Measurements from ENCODE around the gene MROH7. TPM values are rescaled to one million over a fixed set of nuclear protein-coding genes. Genes with fewer than 3 reads are reported as not detected.

The MROH7 gene
- total and polyA plus RNA-seq, 3 experiments from 2014 or later = not detected

DNA sequence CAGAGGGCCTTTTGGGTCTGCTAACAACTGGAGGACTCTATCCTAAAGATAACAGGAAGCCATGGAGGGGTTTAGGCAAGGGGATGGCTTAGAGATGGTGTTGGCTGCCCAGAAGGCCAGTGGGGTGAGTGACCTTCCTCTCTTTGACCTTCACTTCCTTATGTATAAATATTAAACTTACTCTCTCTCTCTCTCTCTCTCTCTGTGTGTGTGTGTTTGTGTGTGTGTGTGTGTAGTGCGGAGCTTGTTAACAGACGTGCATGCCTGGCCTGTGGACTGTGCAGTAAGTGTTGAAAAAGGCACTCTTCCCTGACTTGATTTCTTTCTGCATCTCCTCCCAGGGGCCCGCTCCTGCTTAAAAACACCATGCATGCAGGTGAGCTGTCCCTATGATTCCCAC lies 10.0 kb downstream of the MROH7 start:
- H3K27ac ChIP-seq (ENCODE audit: low read depth, low read length) = no peak overlapping the region
- H3K27me3 Mint-ChIP-seq = peaks cover 19 to 31% of the 10 kb centered on the region in 2 donors
- no peaks in the 10 kb centered on the region for H3K9me3 ChIP-seq (ENCODE audit: low read length)
- CTCF ChIA-PET = no interaction called here
- POLR2A ChIA-PET = no interaction called here
- H3K4me1 ChIP-seq (ENCODE audit: insufficient read depth, low read length) = no peaks in the 10 kb centered on the region
- H3K9me3 Mint-ChIP-seq = peaks cover 0 to 2% (median 0%) of the 10 kb centered on the region in 5 donors
- no peak overlapping the region for H3K4me3 ChIP-seq (ENCODE audit: low read length)
- DNase-seq = no peak
- no peaks in the 10 kb centered on the region for H3K36me3 ChIP-seq (ENCODE audit: insufficient read depth, low read length)
- no peak overlapping the region for H3K4me3 Mint-ChIP-seq
- H3K27me3 ChIP-seq (ENCODE audit: insufficient read depth, low read length, poor library complexity, severe bottlenecking) = no peaks in the 10 kb centered on the region
- no peaks in the 10 kb centered on the region for H3K4me1 Mint-ChIP-seq
- no peaks in the 10 kb centered on the region for H3K36me3 Mint-ChIP-seq
- H3K27ac Mint-ChIP-seq = peak overlapping the region in 1 of 8 donors; percentile 56

DNA sequence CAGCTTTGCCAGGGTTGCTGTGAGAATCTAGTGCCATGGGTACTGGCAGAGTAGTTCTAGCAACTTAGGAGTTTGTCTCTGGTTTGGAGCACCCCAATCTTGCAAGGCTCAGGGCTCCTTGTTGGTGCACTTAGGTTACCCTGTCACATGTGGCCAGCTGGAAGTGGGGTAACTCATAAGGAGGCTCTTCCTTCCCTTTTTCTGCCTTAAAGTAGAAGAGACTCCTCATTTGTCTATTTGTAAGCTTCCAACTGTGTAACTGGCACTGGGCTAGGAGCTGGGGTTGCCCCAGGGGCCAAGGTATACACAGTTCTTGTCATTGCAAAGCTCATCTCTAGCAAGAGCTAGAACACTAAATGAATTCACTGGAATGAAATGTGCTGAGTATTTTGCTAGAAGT lies 10.6 kb downstream of the MROH7 start:
- H3K4me3 Mint-ChIP-seq = no peak overlapping the region
- H3K9me3 Mint-ChIP-seq = no peaks in the 10 kb centered on the region
- Histone ChIP-seq H3K4me3 (ENCODE audit: low read length) (no peak overlapping the region), H3K27ac (ENCODE audit: low read depth, low read length) (no peak overlapping the region), H3K36me3 (ENCODE audit: insufficient read depth, low read length) (no peaks in the 10 kb centered on the region), H3K4me1 (ENCODE audit: insufficient read depth, low read length) (no peaks in the 10 kb centered on the region), H3K9me3 (ENCODE audit: low read length) (no peaks in the 10 kb centered on the region), H3K27me3 (ENCODE audit: insufficient read depth, low read length, poor library complexity, severe bottlenecking) (no peaks in the 10 kb centered on the region)
- POLR2A ChIA-PET = no interaction called here
- H3K36me3 Mint-ChIP-seq = no peaks in the 10 kb centered on the region
- H3K27ac Mint-ChIP-seq = no peak overlapping the region
- H3K27me3 Mint-ChIP-seq = peaks cover 17 to 26% of the 10 kb centered on the region in 2 donors
- H3K4me1 Mint-ChIP-seq = no peaks in the 10 kb centered on the region
- DNase-seq = no peak
- CTCF ChIA-PET = no interaction called here

DNA sequence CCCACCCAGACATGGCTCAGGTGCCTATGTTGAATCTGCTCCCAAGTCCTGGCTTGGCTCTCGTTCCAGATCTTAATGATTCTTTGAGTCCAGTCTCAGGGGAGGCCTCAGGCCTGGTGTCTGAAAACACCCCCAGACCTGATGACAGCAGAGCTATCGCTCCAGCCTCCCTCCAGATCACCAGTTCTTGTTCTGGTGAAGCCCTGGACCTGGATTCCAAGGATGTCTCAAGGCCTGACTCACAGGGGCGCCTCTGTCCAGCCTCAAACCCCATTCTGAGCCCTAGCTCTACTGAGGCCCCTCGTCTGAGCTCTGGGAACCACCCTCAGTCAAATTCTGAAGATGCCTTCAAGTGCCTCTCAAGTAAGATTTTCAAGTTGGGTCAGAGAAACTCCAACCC lies 11.4 kb downstream of the MROH7 start:
- no peaks in the 10 kb centered on the region for H3K4me1 ChIP-seq (ENCODE audit: insufficient read depth, low read length)
- H3K4me1 Mint-ChIP-seq = no peaks in the 10 kb centered on the region
- no peak overlapping the region for H3K4me3 ChIP-seq (ENCODE audit: low read length)
- H3K4me3 Mint-ChIP-seq = no peak overlapping the region
- ChIA-PET CTCF (no interaction called here), POLR2A (no interaction called here)
- H3K36me3 ChIP-seq (ENCODE audit: insufficient read depth, low read length) = no peaks in the 10 kb centered on the region
- H3K36me3 Mint-ChIP-seq = peaks cover 0 to 3% (median 0%) of the 10 kb centered on the region in 3 donors
- no peak for DNase-seq
- H3K27ac ChIP-seq (ENCODE audit: low read depth, low read length) = no peak overlapping the region
- no peaks in the 10 kb centered on the region for H3K9me3 Mint-ChIP-seq
- H3K27me3 ChIP-seq (ENCODE audit: insufficient read depth, low read length, poor library complexity, severe bottlenecking) = no peaks in the 10 kb centered on the region
- peaks cover 17 to 24% of the 10 kb centered on the region in 2 donors for H3K27me3 Mint-ChIP-seq
- no peak overlapping the region for H3K27ac Mint-ChIP-seq
- no peaks in the 10 kb centered on the region for H3K9me3 ChIP-seq (ENCODE audit: low read length)

DNA sequence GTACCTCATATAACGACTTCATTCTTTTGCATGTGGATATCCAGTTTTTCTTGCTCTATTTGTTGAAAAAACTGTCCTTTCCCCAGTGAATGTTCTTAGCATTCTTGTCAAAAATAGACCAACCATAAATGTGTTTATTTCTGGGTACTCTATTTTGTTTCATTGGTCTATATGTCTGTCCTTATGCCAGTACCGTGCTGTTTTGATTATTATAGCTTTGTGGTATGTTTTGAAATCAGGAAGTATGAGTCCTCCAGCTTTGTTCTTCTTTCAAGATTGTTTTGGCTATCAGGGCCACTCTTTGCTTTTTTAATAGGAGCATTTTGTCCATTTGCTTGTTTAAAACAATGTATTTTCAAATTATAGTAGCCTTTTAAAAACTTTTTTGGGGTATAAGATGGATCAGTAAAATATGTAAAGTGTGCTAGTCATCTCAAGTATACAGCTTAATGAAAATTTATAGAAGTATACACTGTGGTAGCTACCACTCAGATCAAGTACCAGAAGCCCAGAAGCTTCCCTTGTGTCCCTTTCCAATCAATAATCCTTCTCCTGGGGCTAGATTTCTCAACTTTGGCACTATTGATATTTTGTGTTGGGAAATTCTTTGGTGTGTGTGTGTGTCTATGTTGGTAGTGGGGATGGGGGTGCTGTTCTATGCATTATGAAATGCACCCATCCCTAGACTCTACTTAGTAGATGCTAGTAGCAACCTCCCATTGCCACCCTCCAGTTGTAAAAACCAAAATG lies 16.8 kb downstream of the MROH7 start:
- Histone ChIP-seq H3K27me3 (ENCODE audit: insufficient read depth, low read length, poor library complexity, severe bottlenecking) (no peaks in the 10 kb centered on the region), H3K27ac (ENCODE audit: low read depth, low read length) (no peak overlapping the region), H3K4me3 (ENCODE audit: low read length) (no peak overlapping the region), H3K36me3 (ENCODE audit: insufficient read depth, low read length) (no peaks in the 10 kb centered on the region), H3K9me3 (ENCODE audit: low read length) (no peaks in the 10 kb centered on the region), H3K4me1 (ENCODE audit: insufficient read depth, low read length) (no peaks in the 10 kb centered on the region)
- no peak for DNase-seq
- Mint-ChIP-seq H3K4me1 (no peaks in the 10 kb centered on the region), H3K9me3 (peaks cover 0 to 8% (median 4%) of the 10 kb centered on the region in 5 donors), H3K27ac (no peak overlapping the region), H3K27me3 (peaks cover 4 to 5% of the 10 kb centered on the region in 2 donors), H3K36me3 (peaks cover 0 to 10% (median 0%) of the 10 kb centered on the region in 3 donors), H3K4me3 (no peak overlapping the region)
- ChIA-PET POLR2A (no interaction called here), CTCF (no interaction called here)

DNA sequence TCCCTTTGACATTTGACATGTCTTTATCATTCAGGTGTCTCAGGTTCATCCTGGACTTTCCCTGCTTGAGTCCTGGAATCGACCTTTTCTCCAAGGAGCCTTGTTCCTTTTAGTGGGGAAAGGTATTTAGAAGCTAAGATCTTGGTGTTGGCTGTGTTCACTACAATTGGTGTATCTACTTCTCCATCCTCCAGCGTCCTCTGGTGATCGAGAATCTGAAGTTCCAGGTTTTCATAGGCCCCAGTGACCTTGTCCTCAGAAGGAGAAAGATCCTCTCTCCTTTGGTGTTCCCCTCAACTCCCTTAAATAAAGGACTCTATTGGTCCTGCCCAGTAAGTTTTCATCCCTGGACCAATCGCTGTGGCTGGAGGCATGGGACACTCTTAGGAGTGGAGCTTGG lies 22.1 kb downstream of the MROH7 start:
- Histone ChIP-seq H3K27me3 (ENCODE audit: insufficient read depth, low read length, poor library complexity, severe bottlenecking) (no peaks in the 10 kb centered on the region), H3K27ac (ENCODE audit: low read depth, low read length) (no peak overlapping the region), H3K9me3 (ENCODE audit: low read length) (no peaks in the 10 kb centered on the region), H3K4me1 (ENCODE audit: insufficient read depth, low read length) (no peaks in the 10 kb centered on the region), H3K36me3 (ENCODE audit: insufficient read depth, low read length) (no peaks in the 10 kb centered on the region), H3K4me3 (ENCODE audit: low read length) (no peak overlapping the region)
- H3K36me3 Mint-ChIP-seq = peaks cover 0 to 4% (median 0%) of the 10 kb centered on the region in 3 donors
- no peak overlapping the region for H3K4me3 Mint-ChIP-seq
- POLR2A ChIA-PET = no interaction called here
- peaks cover 3 to 13% of the 10 kb centered on the region in 2 donors for H3K27me3 Mint-ChIP-seq
- H3K9me3 Mint-ChIP-seq = peaks cover 0 to 5% (median 2%) of the 10 kb centered on the region in 5 donors
- DNase-seq = no peak
- CTCF ChIA-PET = interaction anchor here (1.1 kb wide), 1 partner anchor 143 kb away, joined by 3 read pairs; no protein-coding TSS in a partner anchor
- no peaks in the 10 kb centered on the region for H3K4me1 Mint-ChIP-seq
- no peak overlapping the region for H3K27ac Mint-ChIP-seq

DNA sequence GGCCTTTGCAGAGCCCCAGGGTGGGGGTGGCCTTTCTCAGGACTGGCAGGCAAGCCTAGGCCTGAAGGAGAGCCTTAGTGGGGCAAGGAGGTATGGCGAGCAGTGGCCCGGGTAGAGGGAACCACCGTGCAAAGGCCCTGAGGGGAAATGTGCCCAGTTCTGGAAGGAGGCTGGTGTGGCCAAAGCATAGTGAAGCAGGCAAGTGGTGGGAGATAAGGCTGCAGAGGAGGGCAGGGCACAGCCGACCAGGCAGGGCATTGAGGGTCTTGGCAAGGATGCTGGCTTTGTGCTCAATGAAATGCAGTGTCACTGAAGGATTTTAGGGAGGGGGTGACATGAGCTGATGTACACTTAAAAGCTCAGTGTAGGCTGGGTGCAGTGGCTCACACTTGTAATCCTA lies 22.8 kb downstream of the MROH7 start:
- Mint-ChIP-seq H3K36me3 (peaks cover 0 to 4% (median 0%) of the 10 kb centered on the region in 3 donors), H3K27me3 (peaks cover 3 to 13% of the 10 kb centered on the region in 2 donors), H3K9me3 (peaks cover 0 to 5% (median 0%) of the 10 kb centered on the region in 5 donors), H3K27ac (no peak overlapping the region), H3K4me3 (no peak overlapping the region), H3K4me1 (no peaks in the 10 kb centered on the region)
- no peaks in the 10 kb centered on the region for H3K36me3 ChIP-seq (ENCODE audit: insufficient read depth, low read length)
- ChIA-PET POLR2A (no interaction called here), CTCF (no interaction called here)
- H3K9me3 ChIP-seq (ENCODE audit: low read length) = no peaks in the 10 kb centered on the region
- H3K27ac ChIP-seq (ENCODE audit: low read depth, low read length) = no peak overlapping the region
- no peak overlapping the region for H3K4me3 ChIP-seq (ENCODE audit: low read length)
- no peak for DNase-seq
- no peaks in the 10 kb centered on the region for H3K27me3 ChIP-seq (ENCODE audit: insufficient read depth, low read length, poor library complexity, severe bottlenecking)
- H3K4me1 ChIP-seq (ENCODE audit: insufficient read depth, low read length) = no peaks in the 10 kb centered on the region

DNA sequence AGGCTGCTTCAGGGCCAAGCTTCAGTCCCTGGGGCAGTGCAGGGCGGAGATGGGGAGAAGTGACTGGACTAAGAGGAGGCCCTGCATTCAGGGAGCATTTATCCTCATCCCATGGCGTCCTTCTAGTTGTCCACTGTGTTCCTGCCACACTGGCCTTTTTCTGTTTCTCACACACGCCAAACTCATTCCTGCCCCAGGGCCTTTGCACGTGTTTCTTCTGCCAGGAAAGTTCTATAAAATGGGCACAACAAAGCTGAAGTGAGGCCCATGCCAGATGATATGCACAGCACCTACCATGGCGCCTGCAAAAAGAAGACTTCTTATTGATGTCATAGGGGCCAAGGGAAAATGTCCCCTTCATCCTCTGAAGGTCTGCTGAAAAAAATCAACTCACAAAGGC lies 24.3 kb downstream of the MROH7 start:
- Mint-ChIP-seq H3K4me3 (no peak overlapping the region), H3K36me3 (no peaks in the 10 kb centered on the region), H3K9me3 (no peaks in the 10 kb centered on the region), H3K27me3 (peaks cover 3 to 9% of the 10 kb centered on the region in 2 donors), H3K4me1 (no peaks in the 10 kb centered on the region), H3K27ac (no peak overlapping the region)
- POLR2A ChIA-PET = no interaction called here
- Histone ChIP-seq H3K9me3 (ENCODE audit: low read length) (no peaks in the 10 kb centered on the region), H3K27me3 (ENCODE audit: insufficient read depth, low read length, poor library complexity, severe bottlenecking) (no peaks in the 10 kb centered on the region), H3K4me1 (ENCODE audit: insufficient read depth, low read length) (no peaks in the 10 kb centered on the region), H3K27ac (ENCODE audit: low read depth, low read length) (no peak overlapping the region), H3K36me3 (ENCODE audit: insufficient read depth, low read length) (no peaks in the 10 kb centered on the region), H3K4me3 (ENCODE audit: low read length) (no peak overlapping the region)
- CTCF ChIA-PET = no interaction called here
- DNase-seq = no peak

DNA sequence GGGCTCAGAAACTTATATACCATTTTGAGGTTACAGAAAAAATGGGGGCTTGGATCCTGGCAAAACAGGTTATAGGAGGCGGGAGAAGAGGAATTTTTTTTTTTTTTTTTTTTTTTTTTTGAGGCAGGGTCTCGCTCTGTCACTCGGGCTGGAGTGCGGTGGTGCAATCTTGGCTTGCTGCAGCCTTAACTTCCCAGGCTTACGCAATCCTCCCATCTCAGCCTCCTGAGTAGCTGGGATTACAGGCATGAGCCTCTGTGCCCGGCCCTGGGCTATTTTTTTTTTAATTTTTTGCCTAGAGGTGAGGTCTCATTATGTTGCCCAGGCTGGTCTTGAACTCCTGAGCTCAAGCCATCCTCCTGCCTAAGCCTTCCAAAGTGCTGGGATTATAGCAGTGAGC lies 24.7 kb downstream of the MROH7 start:
- Histone ChIP-seq H3K36me3 (ENCODE audit: insufficient read depth, low read length) (no peaks in the 10 kb centered on the region), H3K27me3 (ENCODE audit: insufficient read depth, low read length, poor library complexity, severe bottlenecking) (no peaks in the 10 kb centered on the region), H3K4me3 (ENCODE audit: low read length) (no peak overlapping the region), H3K27ac (ENCODE audit: low read depth, low read length) (no peak overlapping the region), H3K4me1 (ENCODE audit: insufficient read depth, low read length) (no peaks in the 10 kb centered on the region), H3K9me3 (ENCODE audit: low read length) (no peaks in the 10 kb centered on the region)
- Mint-ChIP-seq H3K4me3 (no peak overlapping the region), H3K4me1 (no peaks in the 10 kb centered on the region), H3K9me3 (no peaks in the 10 kb centered on the region), H3K27ac (no peak overlapping the region), H3K27me3 (peaks cover 3 to 9% of the 10 kb centered on the region in 2 donors), H3K36me3 (no peaks in the 10 kb centered on the region)
- POLR2A ChIA-PET = no interaction called here
- CTCF ChIA-PET = interaction anchor here (1.7 kb wide), 1 partner anchor 144 kb away, joined by 5 read pairs; no protein-coding TSS in a partner anchor
- DNase-seq = no peak
